ENCODE results near the gene ZBTB37.

DNA sequence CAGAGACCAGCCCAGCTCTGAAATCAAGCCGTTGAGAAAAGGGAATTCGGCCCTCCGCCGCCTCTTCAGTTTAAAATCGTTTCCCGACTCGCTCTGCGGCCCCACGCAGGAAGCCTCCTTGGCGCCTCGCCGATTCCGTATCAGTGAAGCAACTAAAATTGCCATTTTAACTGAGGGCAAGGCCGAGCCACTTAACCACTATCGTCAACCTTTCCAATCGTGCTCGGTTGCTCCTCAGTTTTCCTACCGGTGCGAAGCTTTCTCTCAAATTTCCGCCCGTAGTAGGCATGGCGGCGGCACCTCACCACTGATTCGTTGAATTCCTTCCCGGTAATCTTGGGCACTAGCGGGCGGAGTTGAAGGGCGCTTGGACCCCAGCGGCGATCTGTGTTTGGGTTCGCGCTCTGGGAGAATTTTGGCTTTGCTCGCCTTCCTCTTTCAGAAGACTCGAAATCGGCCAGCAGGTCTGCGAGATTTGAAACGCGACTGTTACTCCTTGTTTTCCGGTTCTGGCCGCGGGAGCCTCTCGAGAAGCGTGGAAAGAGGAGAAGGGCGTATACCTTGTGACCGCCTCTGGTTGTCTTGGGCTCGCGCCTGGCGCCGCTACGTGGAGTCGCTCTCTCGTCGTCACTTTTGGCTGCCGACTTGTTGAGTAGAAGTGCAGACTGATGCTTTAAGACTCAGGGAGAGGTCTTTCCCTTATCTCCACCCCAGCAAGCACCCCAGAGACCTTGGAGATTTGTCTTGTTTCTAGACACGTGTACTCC, 43.7 kb upstream of the ZBTB37 start, which contains the start of the genes CENPL and DARS2:
- peak in 1 of 3 donors; percentile 25 for TF ChIP-seq POLR2A (IDR thresholded peaks at IDR 0.05)
- TF ChIP-seq, protein P1, sequence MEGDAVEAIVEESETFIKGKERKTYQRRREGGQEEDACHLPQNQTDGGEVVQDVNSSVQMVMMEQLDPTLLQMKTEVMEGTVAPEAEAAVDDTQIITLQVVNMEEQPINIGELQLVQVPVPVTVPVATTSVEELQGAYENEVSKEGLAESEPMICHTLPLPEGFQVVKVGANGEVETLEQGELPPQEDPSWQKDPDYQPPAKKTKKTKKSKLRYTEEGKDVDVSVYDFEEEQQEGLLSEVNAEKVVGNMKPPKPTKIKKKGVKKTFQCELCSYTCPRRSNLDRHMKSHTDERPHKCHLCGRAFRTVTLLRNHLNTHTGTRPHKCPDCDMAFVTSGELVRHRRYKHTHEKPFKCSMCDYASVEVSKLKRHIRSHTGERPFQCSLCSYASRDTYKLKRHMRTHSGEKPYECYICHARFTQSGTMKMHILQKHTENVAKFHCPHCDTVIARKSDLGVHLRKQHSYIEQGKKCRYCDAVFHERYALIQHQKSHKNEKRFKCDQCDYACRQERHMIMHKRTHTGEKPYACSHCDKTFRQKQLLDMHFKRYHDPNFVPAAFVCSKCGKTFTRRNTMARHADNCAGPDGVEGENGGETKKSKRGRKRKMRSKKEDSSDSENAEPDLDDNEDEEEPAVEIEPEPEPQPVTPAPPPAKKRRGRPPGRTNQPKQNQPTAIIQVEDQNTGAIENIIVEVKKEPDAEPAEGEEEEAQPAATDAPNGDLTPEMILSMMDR (IDR thresholded peaks at IDR 0.05 in 8 of 11, conservative IDR thresholded peaks at IDR 0.05 in 3 of 11), result peak in 1 of 11 experiments; percentile 15

Measured in spleen (tissue), 7 donors.